RKO (cell line): Measurements from ENCODE around the gene COL18A1.
"Not testable (repeated sequence)": the region's sequence is repeated elsewhere in the genome, so short reads cannot be mapped to it uniquely, and the experiment has no call there.

ENCODE experiments used
- DNase-seq: peaks from one replicate; pipeline ENCODE4 v3.0.0-alpha.2; 2016; ENCODE audit warnings: low spot score

Gene COL18A1

GRCh38 chr21:45367402-45368351, 37.3 kb upstream of the COL18A1 start:
- DNase-seq: no peak

DNA sequence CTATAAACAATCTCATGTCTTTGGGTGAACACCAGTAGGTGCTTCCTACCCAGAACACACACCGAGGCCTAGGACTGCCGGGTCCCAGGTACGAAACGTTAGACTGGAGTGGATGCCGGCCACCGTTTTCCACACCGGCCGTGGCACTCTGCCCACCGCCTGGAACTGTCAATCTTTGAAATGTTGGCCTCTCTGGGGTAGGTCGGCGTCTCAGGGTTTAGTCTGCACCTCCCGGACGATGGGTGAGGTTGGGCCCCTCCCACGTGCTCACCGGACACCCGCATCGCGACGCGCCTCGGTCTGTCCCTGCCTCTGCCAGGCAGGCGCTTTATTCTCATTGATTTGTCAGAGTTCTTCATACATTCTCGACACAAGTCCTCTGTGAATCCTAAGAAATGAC, 35.9 kb upstream of the COL18A1 start:
- not testable (repeated sequence) for DNase-seq

DNA sequence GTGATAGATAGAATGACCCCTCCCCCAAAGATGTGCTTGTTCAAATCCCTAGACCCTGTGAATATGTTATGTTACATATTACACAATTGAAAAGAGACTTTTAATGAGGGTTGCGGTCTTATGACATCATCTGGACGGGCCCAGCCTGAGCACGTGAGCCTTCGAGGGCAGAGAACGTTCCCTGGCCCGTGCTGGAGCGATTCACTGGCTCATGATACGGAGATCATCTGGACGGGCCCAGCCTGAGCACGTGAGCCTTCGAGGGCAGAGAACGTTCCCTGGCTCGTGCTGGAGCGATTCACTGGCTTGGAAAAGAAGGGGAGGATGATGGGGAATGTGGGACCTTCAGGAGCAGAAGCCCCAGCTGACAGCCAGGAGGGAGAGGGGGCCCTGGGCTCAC, 34.4 kb upstream of the COL18A1 start:
- DNase-seq: no peak

GRCh38 chr21:45371081-45371480, 33.9 kb upstream of the COL18A1 start:
- no peak for DNase-seq

- DNase-seq: no peak
Observed at GRCh38 chr21:45371655-45372054, 33.3 kb upstream of the COL18A1 start.

DNA sequence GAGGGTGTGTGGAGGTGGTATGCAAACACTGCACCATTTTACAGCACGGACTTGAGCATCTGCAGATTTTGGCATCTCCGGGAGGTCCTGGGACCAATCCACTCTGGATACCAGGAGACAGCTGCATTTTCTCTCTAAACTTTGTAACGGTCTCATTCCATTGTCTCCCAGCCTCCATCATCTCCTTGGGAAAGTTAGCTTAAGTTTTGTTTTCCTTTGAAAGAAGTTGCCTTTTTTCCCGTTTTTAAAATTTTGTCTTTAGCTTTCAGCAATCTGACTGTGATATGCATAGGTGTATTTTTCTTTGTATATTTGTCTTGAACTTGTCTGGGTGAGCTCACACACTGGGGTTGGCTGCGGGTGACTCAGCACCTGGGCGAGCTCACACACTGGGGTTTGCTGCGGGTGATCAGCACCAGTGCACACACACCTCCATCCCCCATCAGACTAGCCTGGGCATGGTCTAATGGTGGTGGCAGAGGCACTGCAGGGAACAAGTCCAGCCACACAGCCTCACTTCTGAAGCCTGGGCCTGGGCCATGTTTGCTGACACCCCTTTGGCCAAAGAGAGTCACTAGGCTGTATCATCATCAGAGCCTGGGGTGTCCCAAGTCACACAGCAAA, 32.1 kb upstream of the COL18A1 start:
- peak; percentile 5 for DNase-seq

DNA sequence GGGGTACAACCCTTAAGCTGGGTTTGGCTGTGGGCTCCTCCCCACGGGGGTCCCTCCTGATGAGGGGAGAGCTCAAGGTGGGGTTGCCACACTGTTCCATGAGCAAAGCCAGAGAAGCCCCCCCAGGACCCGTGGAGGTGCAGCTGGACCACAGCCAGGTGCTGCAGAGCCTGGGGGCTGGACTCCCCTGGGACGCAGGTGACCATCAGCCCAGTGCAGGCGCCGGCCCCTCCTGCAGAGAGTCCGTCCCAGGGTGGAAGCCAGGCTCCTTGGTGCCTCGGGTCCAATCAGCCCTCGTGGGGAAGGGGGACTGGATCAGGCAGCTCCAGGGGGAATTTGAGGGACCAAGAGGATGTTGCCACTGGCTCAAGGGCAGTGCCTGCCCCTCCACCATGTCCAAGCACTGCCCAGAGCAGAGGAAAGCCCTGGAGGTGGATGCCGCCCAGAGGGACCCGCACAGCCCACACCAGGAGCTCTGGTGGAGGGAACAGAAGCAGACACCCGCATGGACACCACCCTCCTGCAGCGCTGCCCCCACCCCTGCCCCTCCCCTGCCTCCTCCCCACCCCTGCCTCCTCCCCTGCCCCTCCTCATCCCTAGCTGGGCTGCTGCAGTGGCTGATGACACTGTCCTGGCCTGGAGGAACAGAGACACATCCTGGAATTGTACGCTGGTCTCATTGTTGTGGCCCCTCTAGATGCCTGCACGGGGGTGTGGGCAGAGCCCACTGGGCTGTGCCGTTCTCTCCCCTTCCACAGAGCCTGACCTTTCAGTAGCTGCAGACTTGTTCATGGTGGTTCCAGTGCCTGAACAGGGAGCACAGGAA, 30.8 kb upstream of the COL18A1 start:
- no peak for DNase-seq

GRCh38 chr21:45374826-45375455, 30.0 kb upstream of the COL18A1 start:
- DNase-seq: no peak

DNA sequence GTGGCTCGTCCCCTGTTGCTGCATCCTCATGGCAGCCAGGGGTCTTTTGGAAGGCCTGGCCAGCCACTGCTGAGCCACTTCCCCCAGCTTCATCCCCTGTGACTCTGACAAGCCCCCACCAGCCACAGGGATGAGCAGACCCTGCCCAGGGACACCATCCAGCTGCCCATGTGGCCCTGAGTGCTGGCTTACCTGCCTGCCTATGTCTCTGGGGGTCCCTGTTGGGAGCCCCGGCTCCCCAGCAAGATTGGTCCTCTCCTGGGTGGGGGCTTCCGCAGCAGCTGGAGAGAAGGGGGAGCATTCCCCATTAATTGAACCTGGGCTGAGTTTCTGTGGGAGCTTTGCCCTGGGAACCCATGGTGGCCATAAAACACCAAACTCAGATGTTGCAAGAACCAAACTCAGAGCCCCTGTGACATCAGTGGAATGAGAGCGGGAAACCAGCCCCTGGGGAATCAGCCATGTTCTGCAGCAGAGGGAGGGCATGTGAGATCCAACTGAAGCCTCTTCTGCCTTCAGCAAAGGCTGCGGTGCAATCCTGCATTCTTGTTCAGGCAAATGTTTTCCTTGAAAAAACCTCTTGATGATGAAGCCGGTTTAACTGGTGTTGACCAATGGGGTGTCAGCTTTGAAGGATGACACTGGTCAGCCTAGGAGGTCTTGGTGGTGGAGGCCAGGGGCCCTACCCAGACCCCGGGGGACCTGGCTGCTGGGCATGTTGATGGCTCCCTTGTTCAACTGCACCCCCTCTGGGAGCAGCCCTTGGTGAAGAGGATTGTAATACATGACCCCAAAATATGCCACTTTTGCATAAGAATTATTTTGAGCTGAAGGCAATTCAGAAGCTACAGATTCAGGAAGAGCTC, 28.3 kb upstream of the COL18A1 start:
- DNase-seq: no peak

GRCh38 chr21:45377325-45377709, 27.6 kb upstream of the COL18A1 start:
- no peak for DNase-seq

- no peak for DNase-seq
Observed at GRCh38 chr21:45377866-45378257, 27.1 kb upstream of the COL18A1 start.

DNA sequence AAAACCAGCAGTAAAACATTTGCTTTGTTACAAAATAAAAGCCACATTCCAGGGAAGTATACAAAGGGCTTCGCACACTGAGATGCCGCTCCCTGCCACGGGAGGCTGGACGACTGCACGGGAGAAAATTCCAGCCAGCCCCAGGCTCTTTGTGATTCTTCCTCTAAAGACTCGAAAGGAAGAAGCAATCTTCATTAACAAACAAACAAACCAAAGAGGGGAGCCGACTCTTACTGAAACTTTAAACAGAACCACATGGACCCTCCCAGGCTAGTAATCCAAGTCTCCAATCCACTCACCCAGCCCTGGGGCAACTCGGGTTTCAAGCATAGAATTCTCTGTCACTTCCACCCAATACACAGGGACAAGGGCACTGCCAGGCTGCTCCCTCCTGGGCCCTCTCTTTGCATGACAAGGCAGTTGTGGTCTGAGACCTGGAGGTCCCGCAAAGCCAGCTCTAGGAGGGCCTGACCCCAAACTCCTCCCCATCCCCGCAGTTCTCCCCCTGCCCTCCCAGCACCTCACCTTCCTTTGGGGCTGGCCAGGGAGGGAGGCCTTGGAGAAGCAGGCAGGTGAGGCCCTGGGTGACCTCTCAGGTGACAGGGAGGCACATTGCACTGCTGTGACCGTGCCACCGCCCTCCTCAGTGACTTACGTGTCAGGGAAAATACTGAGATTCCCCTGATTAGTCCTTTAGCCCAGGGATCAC, 26.6 kb upstream of the COL18A1 start:
- DNase-seq: no peak

- DNase-seq: no peak
Observed at GRCh38 chr21:45379171-45379900, 25.6 kb upstream of the COL18A1 start.

GRCh38 chr21:45379901-45380330, 25.0 kb upstream of the COL18A1 start:
- DNase-seq: no peak

DNA sequence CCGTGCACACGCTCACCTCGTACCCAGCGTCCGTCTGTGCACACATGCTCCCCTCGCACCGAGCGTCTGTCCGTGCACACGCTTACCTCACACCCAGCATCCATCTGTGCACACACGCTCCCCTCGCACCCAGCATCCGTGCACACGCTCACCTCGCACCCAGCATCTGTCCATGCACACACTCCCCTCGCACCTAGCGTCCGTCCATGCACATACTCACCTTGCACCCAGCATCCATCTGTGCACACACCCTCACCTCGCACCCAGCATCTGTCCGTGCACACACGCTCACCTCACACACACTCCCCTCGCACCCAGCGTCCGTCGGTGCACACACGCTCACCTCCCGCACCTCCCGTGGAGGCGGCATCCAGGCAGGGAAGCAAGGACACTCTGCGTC, 24.4 kb upstream of the COL18A1 start:
- DNase-seq: no peak

GRCh38 chr21:45381036-45381787, 23.8 kb upstream of the COL18A1 start:
- DNase-seq: no peak

DNA sequence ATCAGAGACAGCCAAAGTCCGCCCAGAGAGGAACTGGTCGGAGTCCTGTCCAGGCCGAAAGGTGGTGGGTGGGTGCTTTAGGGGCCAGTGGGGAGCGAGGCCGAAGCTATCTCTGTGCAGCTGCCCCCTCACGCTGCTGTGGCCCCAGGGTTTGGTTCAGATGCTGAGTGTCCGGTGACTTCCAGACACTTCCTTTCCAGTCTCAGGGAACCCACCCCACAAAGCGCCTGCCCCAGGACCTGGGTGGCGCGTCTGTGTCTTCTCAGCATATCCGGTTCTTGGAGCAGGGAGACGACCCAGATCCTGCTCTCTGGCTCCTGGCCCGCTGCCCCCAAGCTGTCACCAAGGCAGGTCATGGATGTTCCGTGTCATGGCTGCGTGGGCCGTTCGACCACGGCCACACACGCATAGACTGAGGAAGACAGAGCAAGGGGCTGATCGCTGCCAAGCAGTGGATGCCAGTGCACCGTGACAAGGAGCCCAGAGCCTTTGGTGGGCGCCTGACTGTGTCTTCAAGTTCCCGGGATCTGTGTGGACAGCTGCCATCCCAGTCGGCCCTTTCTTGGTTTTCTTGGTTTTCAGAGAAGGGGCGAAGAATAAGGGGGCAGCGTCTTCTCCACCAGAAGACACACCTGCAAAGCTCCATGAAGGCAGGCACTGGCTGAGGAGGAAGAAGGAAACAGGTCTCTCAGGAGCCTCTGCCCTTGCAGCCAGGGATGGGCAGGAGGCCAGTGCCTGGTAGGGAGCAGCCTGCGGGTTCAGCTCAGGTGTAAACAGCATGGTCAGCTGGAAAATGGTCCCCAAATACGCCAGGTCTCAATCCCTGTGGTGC, 22.9 kb upstream of the COL18A1 start:
- DNase-seq: no peak

DNA sequence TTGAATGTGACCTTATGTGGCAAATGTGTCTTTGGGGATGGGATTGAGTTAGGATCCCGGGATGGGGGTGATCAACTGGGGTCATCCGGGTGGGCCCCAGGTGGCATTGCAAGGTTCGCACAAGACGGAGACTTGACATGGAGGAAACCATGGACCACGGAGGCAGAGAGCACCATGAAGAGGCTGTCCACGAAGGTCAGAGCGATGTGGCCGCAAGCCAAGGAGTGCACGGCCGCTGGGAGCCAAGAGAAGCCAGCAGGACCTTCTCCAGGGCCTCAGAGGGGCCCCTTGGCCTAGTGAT, 22.3 kb upstream of the COL18A1 start:
- DNase-seq: no peak
